ENCODE results near the gene CDC73.
"Not testable (repeated sequence)": the region's sequence is repeated elsewhere in the genome, so short reads cannot be mapped to it uniquely, and the experiment has no call there.

Gene CDC73

GRCh38 chr1:193181985-193182384 lies 60.2 kb downstream of the CDC73 start:
- no peak for DNase-seq

GRCh38 chr1:193183019-193183627 lies 61.3 kb downstream of the CDC73 start:
- peak; percentile 31 to 48 for DNase-seq

- no peak for DNase-seq
Measured at GRCh38 chr1:193184776-193185175, 62.9 kb downstream of the CDC73 start.

GRCh38 chr1:193185211-193185610 lies 63.4 kb downstream of the CDC73 start:
- DNase-seq, result no peak

- DNase-seq, result no peak
Measured at GRCh38 chr1:193185901-193186731, 64.3 kb downstream of the CDC73 start, which contains the start of gene B3GALT2. Gene B3GALT2, minus strand, starts transcription at chr1:193186613. Its CDS starts 5,051 bp downstream, at chr1:193181562.

GRCh38 chr1:193187114-193187513 lies 65.3 kb downstream of the CDC73 start:
- no peak for DNase-seq

GRCh38 chr1:193188915-193189314 lies 67.1 kb downstream of the CDC73 start:
- not testable (repeated sequence) for DNase-seq

- no peak for DNase-seq
Measured at GRCh38 chr1:193189442-193190095, 67.7 kb downstream of the CDC73 start.

GRCh38 chr1:193190096-193190744 lies 68.4 kb downstream of the CDC73 start:
- no peak for DNase-seq

- DNase-seq, result no peak
Measured at GRCh38 chr1:193192586-193192985, 70.8 kb downstream of the CDC73 start.

- no peak for DNase-seq
Measured at GRCh38 chr1:193199940-193200339, 78.1 kb downstream of the CDC73 start.

- no peak for DNase-seq
Measured at GRCh38 chr1:193201021-193201420, 79.2 kb downstream of the CDC73 start.

GRCh38 chr1:193210996-193211395 lies 89.2 kb downstream of the CDC73 start:
- DNase-seq, result no peak

- no peak for DNase-seq
Measured at GRCh38 chr1:193211539-193211938, 89.7 kb downstream of the CDC73 start.

- no peak for DNase-seq
Measured at GRCh38 chr1:193212637-193213036, 90.8 kb downstream of the CDC73 start.

- DNase-seq, result no peak
Measured at GRCh38 chr1:193213998-193214397, 92.2 kb downstream of the CDC73 start.

GRCh38 chr1:193216920-193217319 lies 95.1 kb downstream of the CDC73 start:
- no peak for DNase-seq

GRCh38 chr1:193219391-193219790 lies 97.6 kb downstream of the CDC73 start:
- no peak for DNase-seq

- no peak for DNase-seq
Measured at GRCh38 chr1:193221651-193222050, 99.8 kb downstream of the CDC73 start.

- DNase-seq, result no peak
Measured at GRCh38 chr1:193222056-193222615, 100.3 kb downstream of the CDC73 start.

- DNase-seq, result no peak
Measured at GRCh38 chr1:193229136-193229535, 107.3 kb downstream of the CDC73 start.

GRCh38 chr1:193231146-193231545 lies 109.3 kb downstream of the CDC73 start:
- DNase-seq, result not testable (repeated sequence)

GRCh38 chr1:193234530-193234929 lies 112.7 kb downstream of the CDC73 start:
- DNase-seq, result no peak
